Superior temporal gyrus (tissue), 1 donor: Measurements from ENCODE around the gene PFDN4.

Experiments
- DNase-seq: peaks from one replicate; pipeline ENCODE4 v3.0.0-alpha.2; 2016; ENCODE audit errors: extremely low spot score

PFDN4 gene

GRCh38 chr20:54207743-54208547, at the start of gene PFDN4:
PFDN4 (plus strand) TSS chr20:54208087; CDS start chr20:54208101, 14 bp downstream.
- DNase-seq = peak; percentile 87

GRCh38 chr20:54158226-54158625, 49.7 kb upstream of the PFDN4 start:
- DNase-seq = no peak

GRCh38 chr20:54158856-54159418, 49.0 kb upstream of the PFDN4 start:
- DNase-seq = no peak

GRCh38 chr20:54160065-54161007, 47.6 kb upstream of the PFDN4 start:
- DNase-seq = no peak

GRCh38 chr20:54161008-54161820, 46.7 kb upstream of the PFDN4 start:
- DNase-seq = no peak

GRCh38 chr20:54161821-54162149, 46.1 kb upstream of the PFDN4 start:
- no peak for DNase-seq

GRCh38 chr20:54162378-54163009, 45.4 kb upstream of the PFDN4 start:
- peak; percentile 22 for DNase-seq

GRCh38 chr20:54163402-54163801, 44.5 kb upstream of the PFDN4 start:
- no peak for DNase-seq

GRCh38 chr20:54165014-54165413, 42.9 kb upstream of the PFDN4 start:
- DNase-seq = no peak

GRCh38 chr20:54165803-54166202, 42.1 kb upstream of the PFDN4 start:
- DNase-seq = no peak

GRCh38 chr20:54166987-54167662, 40.8 kb upstream of the PFDN4 start:
- DNase-seq = no peak

GRCh38 chr20:54167909-54168872, 39.7 kb upstream of the PFDN4 start:
- no peak for DNase-seq

GRCh38 chr20:54168961-54169862, 38.7 kb upstream of the PFDN4 start:
- no peak for DNase-seq

GRCh38 chr20:54170026-54170471, 37.8 kb upstream of the PFDN4 start:
- DNase-seq = no peak

GRCh38 chr20:54170963-54171362, 36.9 kb upstream of the PFDN4 start:
- DNase-seq = no peak

GRCh38 chr20:54172532-54172855, 35.4 kb upstream of the PFDN4 start:
- no peak for DNase-seq

GRCh38 chr20:54172856-54173652, 34.8 kb upstream of the PFDN4 start:
- DNase-seq = no peak
